Measurements from ENCODE around the gene LIN28B.
"Not testable (repeated sequence)": the region's sequence is repeated elsewhere in the genome, so short reads cannot be mapped to it uniquely, and the experiment has no call there.

The LIN28B gene, protein sequence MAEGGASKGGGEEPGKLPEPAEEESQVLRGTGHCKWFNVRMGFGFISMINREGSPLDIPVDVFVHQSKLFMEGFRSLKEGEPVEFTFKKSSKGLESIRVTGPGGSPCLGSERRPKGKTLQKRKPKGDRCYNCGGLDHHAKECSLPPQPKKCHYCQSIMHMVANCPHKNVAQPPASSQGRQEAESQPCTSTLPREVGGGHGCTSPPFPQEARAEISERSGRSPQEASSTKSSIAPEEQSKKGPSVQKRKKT

DNA sequence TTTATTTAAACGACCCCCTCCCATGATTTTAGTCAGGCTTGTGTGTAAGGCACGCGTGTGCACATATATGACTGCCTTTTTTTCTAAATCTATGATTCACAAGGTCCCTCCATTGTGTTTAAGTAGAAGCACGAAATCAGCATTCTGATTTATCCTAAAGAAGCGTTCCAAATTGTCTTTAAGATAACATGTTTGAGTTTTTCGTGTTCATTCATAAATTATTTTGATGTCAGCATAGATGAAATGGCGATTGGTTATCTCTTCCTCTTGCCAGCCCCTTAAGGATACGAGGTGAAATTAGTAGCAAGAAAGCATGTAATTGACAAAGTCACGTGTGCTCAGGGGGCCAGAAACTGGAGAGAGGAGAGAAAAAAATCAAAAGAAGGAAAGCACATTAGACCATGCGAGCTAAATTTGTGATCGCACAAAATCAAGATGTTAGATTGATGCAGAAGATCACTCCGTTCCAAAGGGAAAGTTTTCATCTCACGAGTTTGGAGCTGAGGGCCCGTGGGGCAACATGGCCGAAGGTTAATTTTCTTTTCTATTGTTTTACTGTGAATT, at the start of gene LIN28B:
Gene LIN28B, plus strand, starts transcription at position 377 of the 564 bp plus-strand sequence. Its CDS starts 144 bp downstream, at position 521.
- DNase-seq (ENCODE audit: low read depth) = no peak

- DNase-seq (ENCODE audit: low read depth) = no peak
These were observed 48.6 kb upstream of the LIN28B start for GRCh38 chr6:104908031-104908887.

DNA sequence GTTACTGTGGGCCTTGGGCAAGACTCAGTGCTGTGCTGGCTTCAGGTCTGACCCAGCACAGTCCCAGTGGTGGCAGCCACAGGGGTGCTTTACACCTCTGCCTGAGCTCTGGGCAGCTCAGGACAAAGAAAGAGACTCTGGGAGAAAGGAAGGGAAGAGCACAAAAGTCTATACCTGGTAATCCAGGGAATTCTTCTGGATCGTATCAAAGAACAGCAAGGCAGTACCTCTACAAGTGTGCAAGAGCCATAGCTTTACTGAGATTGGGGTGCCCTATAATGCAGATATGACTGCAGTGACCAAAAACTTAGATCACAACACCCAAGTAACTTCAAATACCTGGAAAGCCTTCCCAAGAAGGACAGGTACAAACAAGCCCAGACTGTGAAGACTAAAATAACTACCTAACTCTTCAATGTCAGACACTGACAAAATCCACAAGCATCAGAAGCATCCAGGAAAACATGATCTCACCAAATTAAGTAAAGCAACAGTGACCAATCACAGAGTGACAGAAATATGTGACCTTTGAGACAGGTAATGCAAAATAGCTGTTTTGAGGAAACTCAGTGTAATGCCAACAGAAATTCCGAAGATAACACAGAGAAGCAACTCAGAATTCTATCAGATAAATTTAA, 47.9 kb upstream of the LIN28B start:
- no peak for DNase-seq (ENCODE audit: low read depth)

- DNase-seq (ENCODE audit: low read depth) = no peak
These were observed 35.0 kb upstream of the LIN28B start for GRCh38 chr6:104921896-104922295.

DNA sequence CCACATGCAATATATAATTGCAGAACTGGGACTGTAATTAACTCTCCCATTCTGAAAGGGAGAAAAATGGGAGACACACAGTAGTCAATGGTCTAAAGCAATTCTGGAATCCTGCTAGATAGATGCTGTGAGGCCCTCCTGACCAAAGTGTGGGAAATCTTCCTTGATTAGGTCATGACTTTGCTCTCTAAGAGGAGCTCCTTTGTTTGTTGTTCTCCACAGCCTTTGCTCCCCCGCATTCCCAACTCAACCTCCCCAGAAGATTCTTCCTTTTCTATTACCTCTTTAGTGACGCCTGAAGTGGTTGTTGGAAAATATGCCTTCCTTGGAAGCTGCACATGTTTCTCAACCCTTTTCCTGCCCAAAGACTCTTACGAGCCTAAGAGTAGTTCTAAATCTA, 28.8 kb upstream of the LIN28B start:
- DNase-seq (ENCODE audit: low read depth) = no peak

- DNase-seq (ENCODE audit: low read depth) = no peak
These were observed 27.6 kb upstream of the LIN28B start for GRCh38 chr6:104929353-104929752.

- DNase-seq (ENCODE audit: low read depth) = no peak
These were observed 26.0 kb upstream of the LIN28B start for GRCh38 chr6:104930939-104931338.

GRCh38 chr6:104936766-104937535, 20.0 kb upstream of the LIN28B start:
- no peak for DNase-seq (ENCODE audit: low read depth)

DNA sequence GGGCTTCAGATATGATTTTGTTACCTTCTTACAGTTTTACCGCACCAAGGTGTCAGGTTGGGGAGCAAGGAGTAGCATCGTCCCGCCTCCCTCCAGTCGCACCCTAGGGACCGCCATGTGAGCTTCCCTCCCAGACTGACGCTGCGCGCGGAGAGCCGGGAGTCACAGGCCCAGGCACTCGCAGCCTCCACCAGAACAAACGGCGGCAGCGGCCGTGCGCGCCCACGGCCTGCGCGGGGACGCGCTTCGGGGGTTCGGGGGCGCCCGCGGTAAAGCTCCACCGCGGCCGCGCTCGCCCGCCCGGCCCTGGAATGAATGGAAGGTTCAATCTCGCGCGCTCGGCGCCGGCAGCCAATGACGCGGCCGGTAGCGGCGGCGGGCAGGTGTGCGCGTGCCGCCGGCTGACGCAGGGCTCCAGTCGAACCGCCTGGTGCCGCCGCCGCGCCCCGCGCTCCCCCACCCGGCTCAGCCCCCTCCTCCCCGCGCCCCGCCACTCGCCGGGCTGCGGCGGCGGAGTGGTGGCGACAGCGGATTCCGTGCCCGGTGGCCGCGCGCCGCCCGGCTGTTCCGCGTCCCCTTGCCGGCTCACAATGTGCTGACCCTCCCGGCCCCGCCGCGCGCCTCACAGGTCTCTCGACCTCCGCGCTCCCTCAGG, 16.5 kb upstream of the LIN28B start:
- no peak for DNase-seq (ENCODE audit: low read depth)

GRCh38 chr6:104940893-104941728, 15.8 kb upstream of the LIN28B start:
- DNase-seq (ENCODE audit: low read depth) = no peak

DNA sequence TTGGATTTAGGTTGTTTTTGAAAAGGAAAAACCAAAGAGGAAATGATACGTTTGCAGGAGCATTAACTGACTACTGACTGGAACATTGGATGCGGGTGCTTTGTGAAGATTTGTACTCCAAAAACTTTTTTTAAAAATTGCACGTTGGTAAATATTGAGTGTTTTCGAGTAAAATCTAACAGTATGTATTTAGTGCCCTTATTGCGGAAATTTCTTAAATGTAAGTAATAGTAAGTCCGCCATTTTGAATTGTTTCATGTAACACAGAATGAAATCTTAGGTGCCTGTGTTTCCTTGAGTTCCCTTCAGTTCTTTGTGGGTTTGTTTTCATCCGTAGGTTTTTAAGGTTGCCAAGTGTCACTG, 15.2 kb upstream of the LIN28B start:
- no peak for DNase-seq (ENCODE audit: low read depth)

DNA sequence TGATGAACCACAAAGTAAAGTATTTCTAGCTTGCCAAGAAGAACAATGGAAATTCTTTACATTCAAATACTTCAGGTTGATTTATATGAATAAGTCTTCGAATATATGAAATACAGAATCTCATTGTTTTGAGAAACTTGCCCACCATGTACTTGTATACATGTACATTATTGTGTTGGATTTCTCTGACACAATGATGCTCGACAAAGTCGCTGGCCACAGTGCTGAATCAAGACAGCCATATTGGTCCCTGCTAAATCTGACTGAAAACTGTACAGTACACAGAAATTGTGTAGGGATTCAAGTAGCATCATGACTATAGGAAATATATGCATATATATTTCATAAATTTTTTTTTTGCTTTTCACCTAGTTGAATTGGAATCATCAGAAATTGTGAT, 13.1 kb upstream of the LIN28B start:
- no peak for DNase-seq (ENCODE audit: low read depth)

- DNase-seq (ENCODE audit: low read depth) = no peak
These were observed 7.7 kb upstream of the LIN28B start for GRCh38 chr6:104949206-104949605.

- no peak for DNase-seq (ENCODE audit: low read depth)
These were observed 5.2 kb upstream of the LIN28B start for GRCh38 chr6:104951677-104952076.

DNA sequence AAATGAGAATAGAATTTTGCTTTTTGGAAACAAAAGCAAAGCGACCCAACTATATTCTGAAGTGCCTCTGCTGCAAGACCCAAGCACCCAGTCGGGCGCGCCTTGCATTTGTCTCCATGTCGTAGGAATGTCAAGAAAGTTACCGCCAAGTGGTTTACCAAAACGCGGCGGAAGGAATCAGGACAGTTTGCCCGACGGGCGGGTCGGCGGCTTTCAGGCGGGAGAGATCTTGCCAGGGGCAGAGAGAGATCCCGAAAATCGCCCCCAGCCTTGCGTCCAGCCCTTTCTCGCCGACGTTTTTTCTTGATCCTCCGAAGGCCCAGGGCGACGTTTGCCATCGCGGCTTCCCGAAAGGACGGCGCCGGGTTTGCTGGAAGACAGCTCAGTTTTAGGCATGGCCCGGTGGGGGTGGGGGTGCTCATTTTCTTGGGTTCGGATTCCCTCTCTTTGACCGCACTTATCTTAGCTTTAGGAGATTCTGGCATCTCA, 4.0 kb upstream of the LIN28B start:
- DNase-seq (ENCODE audit: low read depth) = no peak

- not testable (repeated sequence) for DNase-seq (ENCODE audit: low read depth)
These were observed 3.3 kb upstream of the LIN28B start for GRCh38 chr6:104953400-104954189.

GRCh38 chr6:104954190-104954797, 2.6 kb upstream of the LIN28B start:
- DNase-seq (ENCODE audit: low read depth) = no peak

DNA sequence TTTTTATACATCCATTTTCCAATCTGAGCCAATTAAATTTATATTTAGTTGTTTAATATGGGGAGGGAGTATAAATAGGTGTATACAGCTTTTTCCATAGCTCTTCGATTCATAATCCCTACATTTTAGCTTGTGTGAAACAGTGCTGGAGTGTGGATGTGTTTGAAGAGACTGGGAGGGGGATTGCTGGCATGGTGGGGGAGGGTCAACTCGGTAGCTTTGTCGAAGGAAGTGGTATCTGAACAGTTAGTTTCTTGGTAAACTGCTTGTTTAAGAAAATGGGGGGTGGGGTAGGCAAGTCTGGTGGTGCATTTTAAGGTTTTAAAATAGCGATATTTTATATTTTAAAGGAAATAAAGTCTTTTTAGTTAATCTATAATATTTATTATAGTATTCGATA, 1.4 kb upstream of the LIN28B start:
- DNase-seq (ENCODE audit: low read depth) = no peak
